ENCODE data around the gene FRMD7. TPM values are rescaled to one million over a fixed set of nuclear protein-coding genes. Genes with fewer than 3 reads are reported as not detected.
"Not testable (repeated sequence)": the region's sequence is repeated elsewhere in the genome, so short reads cannot be mapped to it uniquely, and the experiment has no call there.

Gene FRMD7
- total RNA-seq, 4 donors from 2014 or later: not detected

- intact Hi-C loops (cut with DNase I): no loop called here
- Histone ChIP-seq H3K27ac (replicated peaks in 1 of 4) (no peak overlapping the region), H3K27me3 (peaks cover 0 to 5% (median 0%) of the 10 kb centered on the region in 4 donors), H3K36me3 (no peaks in the 10 kb centered on the region), H3K9me3 (peaks cover 0 to 8% (median 3%) of the 10 kb centered on the region in 4 donors), H3K4me3 (no peak overlapping the region), H3K4me1 (no peaks in the 10 kb centered on the region)
- TF ChIP-seq POLR2AphosphoS5 (IDR thresholded peaks at IDR 0.05) (no peak), CTCF (IDR thresholded peaks at IDR 0.05) (no peak), POLR2A (IDR thresholded peaks at IDR 0.05; ENCODE audit: low read depth) (no peak), EP300 (IDR thresholded peaks at IDR 0.05) (no peak)
- DNase-seq (ENCODE audit: extremely low spot score): no peak
These were observed 37.8 kb upstream of the FRMD7 start for GRCh38 chrX:132165651-132166050.

- peaks cover 0 to 8% (median 3%) of the 10 kb centered on the region in 4 donors for H3K9me3 ChIP-seq
- intact Hi-C loops (cut with DNase I): no loop called here
- no peaks in the 10 kb centered on the region for H3K36me3 ChIP-seq
- H3K27ac ChIP-seq (replicated peaks in 1 of 4): no peak overlapping the region
- no peak for DNase-seq (ENCODE audit: extremely low spot score)
- peaks cover 0 to 5% (median 0%) of the 10 kb centered on the region in 4 donors for H3K27me3 ChIP-seq
- H3K4me1 ChIP-seq: no peaks in the 10 kb centered on the region
- H3K4me3 ChIP-seq: no peak overlapping the region
- TF ChIP-seq POLR2AphosphoS5 (IDR thresholded peaks at IDR 0.05) (no peak), EP300 (IDR thresholded peaks at IDR 0.05) (no peak), POLR2A (IDR thresholded peaks at IDR 0.05; ENCODE audit: low read depth) (no peak), CTCF (IDR thresholded peaks at IDR 0.05) (no peak)
These were observed 37.2 kb upstream of the FRMD7 start for GRCh38 chrX:132165005-132165404.

GRCh38 chrX:132163094-132163493, 35.3 kb upstream of the FRMD7 start:
- H3K4me3 ChIP-seq; H3K9me3 ChIP-seq; H3K36me3 ChIP-seq; H3K27ac ChIP-seq (replicated peaks in 1 of 4); H3K4me1 ChIP-seq; H3K27me3 ChIP-seq; intact Hi-C loops (cut with DNase I); DNase-seq (ENCODE audit: extremely low spot score): not testable (repeated sequence)
- WGBS: 93% methylated on average over 3 of the region's 3 CpGs

- intact Hi-C loops (cut with DNase I): no loop called here
- no peak overlapping the region for H3K4me3 ChIP-seq
- TF ChIP-seq CTCF (IDR thresholded peaks at IDR 0.05) (no peak), POLR2AphosphoS5 (IDR thresholded peaks at IDR 0.05) (no peak), EP300 (IDR thresholded peaks at IDR 0.05) (no peak), POLR2A (IDR thresholded peaks at IDR 0.05; ENCODE audit: low read depth) (no peak)
- no peaks in the 10 kb centered on the region for H3K9me3 ChIP-seq
- H3K36me3 ChIP-seq: no peaks in the 10 kb centered on the region
- no peaks in the 10 kb centered on the region for H3K4me1 ChIP-seq
- no peaks in the 10 kb centered on the region for H3K27me3 ChIP-seq
- no peak overlapping the region for H3K27ac ChIP-seq (replicated peaks in 1 of 4)
- DNase-seq (ENCODE audit: extremely low spot score): no peak
- 51% methylated on average over 4 of the region's 4 CpGs for WGBS
These were observed 25.3 kb upstream of the FRMD7 start for GRCh38 chrX:132153166-132153565.

- 33% methylated on average over 1 of the region's 1 CpG for WGBS
- Histone ChIP-seq H3K4me1 (no peaks in the 10 kb centered on the region), H3K36me3 (no peaks in the 10 kb centered on the region), H3K9me3 (no peaks in the 10 kb centered on the region), H3K27me3 (no peaks in the 10 kb centered on the region), H3K4me3 (no peak overlapping the region), H3K27ac (replicated peaks in 1 of 4) (no peak overlapping the region)
- intact Hi-C loops (cut with DNase I): no loop called here
- TF ChIP-seq CTCF (IDR thresholded peaks at IDR 0.05): no peak
- TF ChIP-seq EP300 (IDR thresholded peaks at IDR 0.05): no peak
- no peak for TF ChIP-seq POLR2A (IDR thresholded peaks at IDR 0.05; ENCODE audit: low read depth)
- no peak for TF ChIP-seq POLR2AphosphoS5 (IDR thresholded peaks at IDR 0.05)
- no peak for DNase-seq (ENCODE audit: extremely low spot score)
These were observed 18.6 kb upstream of the FRMD7 start for GRCh38 chrX:132146456-132146855.
